Common myeloid progenitor, CD34-positive (primary cell): ENCODE measurements around the gene SLC26A11.

Experiments used
- CTCF ChIA-PET: fragments of 350-600 bp; sonication (Branson Sonifier 250); formaldehyde crosslinking; loops from one replicate; lab custom pipeline; 2021; ENCODE audit warnings: antibody characterized with exemption; lab: Charles Lee
- POLR2A ChIA-PET: fragments of 350-600 bp; sonication (Branson Sonifier 250); formaldehyde crosslinking; loops from one replicate; lab custom pipeline; 2021; ENCODE audit warnings: antibody characterized with exemption; lab: Charles Lee
- DNase-seq, 3 donors: peaks; one replicate each; pipeline versions ENCODE4 v3.0.0 to v3.0.0-alpha.2; 2013
- H3K27ac ChIP-seq, 2 experiments: 1 replicate in 1 of 2; 2 replicates in 1 of 2; pipeline ENCODE4 v1.7.0; 2013; ENCODE audit warnings: inconsistent platforms in 2 of 2, low read length in 2 of 2, mild to moderate bottlenecking in 2 of 2, low read depth in 1 of 2, moderate library complexity in 1 of 2; ENCODE audit not compliant: severe bottlenecking in 2 of 2, insufficient read depth in 1 of 2, poor library complexity in 1 of 2
- H3K27me3 ChIP-seq, 5 experiments: replicated peaks in 2 of 5; 1 replicate in 3 of 5; 2 replicates in 2 of 5; pipeline versions ENCODE4 v1.6.1 to v1.7.0; 2013; ENCODE audit warnings: low read length in 4 of 5, mild to moderate bottlenecking in 2 of 5, moderate library complexity in 2 of 5, inconsistent platforms in 1 of 5; ENCODE audit not compliant: insufficient read depth in 5 of 5, control insufficient read depth in 4 of 5
- H3K36me3 ChIP-seq, 4 experiments: 1 replicate in 2 of 4; 2 replicates in 2 of 4; pipeline versions ENCODE4 v1.6.1 to v1.7.0; 2013; ENCODE audit warnings: low read length in 3 of 4, control low read depth in 1 of 4, mild to moderate bottlenecking in 1 of 4; ENCODE audit not compliant: control insufficient read depth in 4 of 4, insufficient read depth in 4 of 4
- H3K4me1 ChIP-seq, 4 experiments: 1 replicate in 3 of 4; 2 replicates in 1 of 4; pipeline versions ENCODE4 v1.6.1 to v1.7.1; 2013; ENCODE audit warnings: low read length in 3 of 4, mild to moderate bottlenecking in 3 of 4, control low read depth in 1 of 4, inconsistent platforms in 1 of 4, moderate library complexity in 1 of 4; ENCODE audit not compliant: control insufficient read depth in 4 of 4, insufficient read depth in 4 of 4; ENCODE audit errors: control extremely low read depth in 1 of 4
- H3K4me3 ChIP-seq, 7 experiments: 1 replicate in 4 of 7; 2 replicates in 3 of 7; pipeline versions ENCODE4 v1.5.1 to v1.7.0; 2013; ENCODE audit warnings: mild to moderate bottlenecking in 7 of 7, low read length in 6 of 7, moderate library complexity in 6 of 7, inconsistent platforms in 2 of 7, low read depth in 2 of 7, control low read depth in 1 of 7; ENCODE audit not compliant: insufficient read depth in 4 of 7, control insufficient read depth in 1 of 7; ENCODE audit errors: extremely low read depth in 1 of 7
- H3K9me3 ChIP-seq, 5 experiments: 1 replicate in 4 of 5; 2 replicates in 1 of 5; pipeline versions ENCODE4 v1.6.1 to v1.7.1; 2013; ENCODE audit warnings: low read length in 4 of 5, mild to moderate bottlenecking in 2 of 5, inconsistent platforms in 1 of 5, low read depth in 1 of 5, moderate library complexity in 1 of 5; ENCODE audit not compliant: control insufficient read depth in 4 of 5, insufficient read depth in 2 of 5; ENCODE audit errors: control extremely low read depth in 1 of 5
- WGBS: methylation state at CpG from one replicate; pipeline ENCODE4 v1.1.5; 2013; ENCODE audit not compliant: insufficient coverage; 5-methylcytosine and 5-hydroxymethylcytosine counted together

The SLC26A11 gene

GRCh38 chr17:80214878-80215210 is 5.4 kb upstream of the SLC26A11 start:
- Histone ChIP-seq H3K4me1 (peaks cover 0 to 36% (median 25%) of the 10 kb centered on the region in 4 experiments), H3K27ac (no peak overlapping the region), H3K4me3 (no peak overlapping the region), H3K36me3 (peaks cover 0 to 7% (median 0%) of the 10 kb centered on the region in 4 experiments), H3K9me3 (no peaks in the 10 kb centered on the region), H3K27me3 (peaks cover 0 to 75% (median 13%) of the 10 kb centered on the region in 5 experiments)
- 92% methylated on average over 17 of the region's 17 CpGs for WGBS
- ChIA-PET CTCF (interaction anchor here (1.3 to 1.7 kb wide), 2 partner anchors 14 to 23 kb away, joined by 4 read pairs; no protein-coding TSS in a partner anchor), POLR2A (no interaction called here)
- DNase-seq = no peak

GRCh38 chr17:80216473-80217456 is 3.5 kb upstream of the SLC26A11 start:
- CTCF ChIA-PET = interaction anchor here (1.6 to 1.7 kb wide), 2 partner anchors 9 to 16 kb away, joined by 3 to 4 read pairs; no protein-coding TSS in a partner anchor
- H3K27ac ChIP-seq = no peak overlapping the region
- no peak overlapping the region for H3K4me3 ChIP-seq
- 98% methylated on average over 33 of the region's 40 CpGs for WGBS
- POLR2A ChIA-PET = no interaction called here
- peaks cover 0 to 82% (median 15%) of the 10 kb centered on the region in 5 experiments for H3K27me3 ChIP-seq
- peaks cover 0 to 39% (median 33%) of the 10 kb centered on the region in 4 experiments for H3K4me1 ChIP-seq
- no peak for DNase-seq
- H3K9me3 ChIP-seq = no peaks in the 10 kb centered on the region
- H3K36me3 ChIP-seq = peaks cover 0 to 1% (median 0%) of the 10 kb centered on the region in 4 experiments

- ChIA-PET POLR2A (no interaction called here), CTCF (interaction anchor here (1.1 to 1.4 kb wide), 2 partner anchors 17 to 21 kb away, joined by 3 read pairs; no protein-coding TSS in a partner anchor)
- no peak overlapping the region for H3K27ac ChIP-seq
- DNase-seq = no peak
- WGBS = 93% methylated on average over 12 of the region's 13 CpGs
- peaks cover 0 to 83% (median 15%) of the 10 kb centered on the region in 5 experiments for H3K27me3 ChIP-seq
- H3K4me1 ChIP-seq = peaks cover 0 to 35% (median 33%) of the 10 kb centered on the region in 4 experiments
- H3K9me3 ChIP-seq = no peaks in the 10 kb centered on the region
- H3K4me3 ChIP-seq = no peak overlapping the region
- H3K36me3 ChIP-seq = no peaks in the 10 kb centered on the region
Observed at GRCh38 chr17:80217703-80218362, 2.4 kb upstream of the SLC26A11 start.

GRCh38 chr17:80218391-80218790 is 1.8 kb upstream of the SLC26A11 start:
- H3K27ac ChIP-seq = no peak overlapping the region
- peaks cover 0 to 86% (median 15%) of the 10 kb centered on the region in 5 experiments for H3K27me3 ChIP-seq
- WGBS = 88% methylated on average over 5 of the region's 7 CpGs
- no peak overlapping the region for H3K4me3 ChIP-seq
- no peaks in the 10 kb centered on the region for H3K9me3 ChIP-seq
- DNase-seq = no peak
- no peaks in the 10 kb centered on the region for H3K36me3 ChIP-seq
- peaks cover 0 to 31% (median 29%) of the 10 kb centered on the region in 4 experiments for H3K4me1 ChIP-seq
- CTCF ChIA-PET = interaction anchor here (1.1 to 1.4 kb wide), 2 partner anchors 17 to 20 kb away, joined by 3 read pairs; no protein-coding TSS in a partner anchor
- POLR2A ChIA-PET = no interaction called here

- Histone ChIP-seq H3K27me3 (peaks cover 0 to 87% (median 15%) of the 10 kb centered on the region in 5 experiments), H3K27ac (peak overlapping the region in 1 of 2 experiments; percentile 61), H3K4me1 (peaks cover 0 to 27% (median 23%) of the 10 kb centered on the region in 4 experiments), H3K4me3 (peak overlapping the region in 5 of 7 experiments; percentile 34 to 68 (median 59)), H3K36me3 (no peaks in the 10 kb centered on the region), H3K9me3 (peaks cover 0 to 1% (median 0%) of the 10 kb centered on the region in 5 experiments)
- CTCF ChIA-PET = interaction anchor here (1.4 kb wide), 1 partner anchor 20 kb away, joined by 3 read pairs; no protein-coding TSS in a partner anchor
- POLR2A ChIA-PET = interaction anchor here (1.0 kb wide), 1 partner anchor 13 kb away, joined by 3 read pairs; no protein-coding TSS in a partner anchor
- 0% methylated on average over 12 of the region's 15 CpGs for WGBS
- peak; percentile 94 to 98 (median 98) for DNase-seq
Observed at GRCh38 chr17:80219013-80219762, 1.0 kb upstream of the SLC26A11 start.

- H3K4me3 ChIP-seq = peak overlapping the region in 6 of 7 experiments; percentile 19 to 68 (median 56)
- WGBS = 0% methylated on average over 5 of the region's 5 CpGs
- peaks cover 0 to 1% (median 0%) of the 10 kb centered on the region in 5 experiments for H3K9me3 ChIP-seq
- H3K36me3 ChIP-seq = no peaks in the 10 kb centered on the region
- H3K27me3 ChIP-seq = peaks cover 0 to 87% (median 20%) of the 10 kb centered on the region in 5 experiments
- no peak for DNase-seq
- peak overlapping the region in 1 of 2 experiments; percentile 61 for H3K27ac ChIP-seq
- peaks cover 0 to 27% (median 21%) of the 10 kb centered on the region in 4 experiments for H3K4me1 ChIP-seq
- POLR2A ChIA-PET = interaction anchor here (1.0 kb wide), 1 partner anchor 14 kb away, joined by 3 read pairs; no protein-coding TSS in a partner anchor
- CTCF ChIA-PET = no interaction called here
Observed at GRCh38 chr17:80219763-80220053, 519 bp upstream of the SLC26A11 start.
